ENCODE measurements around the gene PLPP1.

The PLPP1 gene

DNA sequence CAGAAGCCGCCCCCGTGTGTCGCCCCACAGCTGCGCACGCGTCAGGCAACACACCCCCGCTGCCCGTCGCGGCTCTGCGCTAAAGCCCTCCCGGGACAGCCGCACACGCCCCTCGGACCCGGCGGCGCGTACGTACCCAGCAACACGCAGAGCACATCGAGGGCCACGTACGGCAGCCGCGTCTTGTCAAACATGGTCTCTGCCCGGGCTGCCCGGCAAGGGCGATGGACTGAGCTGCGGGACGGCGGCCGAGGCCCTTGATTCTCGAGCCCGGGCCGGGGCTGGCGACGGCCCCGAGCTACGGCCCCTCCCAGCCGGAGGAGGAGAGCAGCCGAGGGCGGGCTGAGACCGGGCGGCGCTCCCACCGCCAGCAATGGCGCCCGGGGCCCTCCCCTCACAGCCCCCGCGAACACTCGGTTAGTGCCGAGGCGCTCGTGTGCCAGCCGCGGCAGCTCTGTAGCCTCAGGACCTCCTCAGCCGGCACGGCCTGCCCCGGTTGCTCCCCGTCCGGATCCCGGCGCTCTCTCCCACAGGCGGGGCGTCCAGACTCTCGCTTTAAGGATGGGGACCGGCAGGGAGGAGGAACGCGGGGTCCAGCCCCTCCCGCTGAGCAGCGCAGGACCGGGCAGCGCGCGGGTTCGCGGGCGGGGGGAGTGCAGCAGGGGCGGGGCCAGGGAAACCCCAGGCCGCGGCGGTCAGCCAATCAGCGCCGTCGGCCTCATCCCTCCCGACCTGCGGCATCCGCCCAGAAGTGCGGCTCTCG is at the start of gene PLPP1:
Gene PLPP1 (minus strand): TSS at position 529 of the 763 bp plus-strand sequence. CDS start 335 bp downstream, at position 194.
- peak within 1 kb of the TSS; percentile 83 for H3K4me3 ChIP-seq (ENCODE audit: low read depth, low read length)
- no peak for TF ChIP-seq CTCF (IDR thresholded peaks at IDR 0.05; ENCODE audit: low read depth, low read length, missing control alignments)
- DNase-seq (ENCODE audit: low read depth) = no peak

- H3K4me3 ChIP-seq (ENCODE audit: low read depth, low read length) = no peak overlapping the region
- DNase-seq (ENCODE audit: low read depth) = no peak
- no peak for TF ChIP-seq CTCF (IDR thresholded peaks at IDR 0.05; ENCODE audit: low read depth, low read length, missing control alignments)
These were observed 48.8 kb upstream of the PLPP1 start for GRCh38 chr5:55583578-55583977.

- H3K4me3 ChIP-seq (ENCODE audit: low read depth, low read length) = no peak overlapping the region
- peak; percentile 19 for DNase-seq (ENCODE audit: low read depth)
- TF ChIP-seq CTCF (IDR thresholded peaks at IDR 0.05; ENCODE audit: low read depth, low read length, missing control alignments) = no peak
These were observed 47.5 kb upstream of the PLPP1 start for GRCh38 chr5:55582256-55582655.

GRCh38 chr5:55580042-55580441 is 45.3 kb upstream of the PLPP1 start:
- TF ChIP-seq CTCF (IDR thresholded peaks at IDR 0.05; ENCODE audit: low read depth, low read length, missing control alignments) = no peak
- no peak for DNase-seq (ENCODE audit: low read depth)
- no peak overlapping the region for H3K4me3 ChIP-seq (ENCODE audit: low read depth, low read length)

DNA sequence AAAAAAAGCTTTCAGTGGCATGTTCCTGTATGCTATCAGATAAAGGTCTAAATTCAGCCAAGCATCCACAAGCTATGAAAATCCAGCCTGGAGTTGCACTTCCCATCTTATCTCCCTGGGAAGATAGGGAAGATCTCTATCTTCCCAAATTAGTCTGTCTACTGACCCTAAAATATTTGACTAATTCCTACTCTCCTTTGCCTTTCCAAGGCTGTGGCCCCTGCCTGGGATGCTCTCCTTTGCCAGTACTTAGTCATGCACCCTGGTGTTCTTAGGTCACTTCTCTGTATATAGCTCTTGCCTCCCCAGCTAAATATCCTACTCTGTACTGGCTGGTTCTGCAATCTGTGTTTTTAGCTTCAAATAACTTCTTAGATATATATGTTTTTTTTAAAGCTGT is 44.0 kb upstream of the PLPP1 start:
- TF ChIP-seq CTCF (IDR thresholded peaks at IDR 0.05; ENCODE audit: low read depth, low read length, missing control alignments) = no peak
- H3K4me3 ChIP-seq (ENCODE audit: low read depth, low read length) = no peak overlapping the region
- no peak for DNase-seq (ENCODE audit: low read depth)

DNA sequence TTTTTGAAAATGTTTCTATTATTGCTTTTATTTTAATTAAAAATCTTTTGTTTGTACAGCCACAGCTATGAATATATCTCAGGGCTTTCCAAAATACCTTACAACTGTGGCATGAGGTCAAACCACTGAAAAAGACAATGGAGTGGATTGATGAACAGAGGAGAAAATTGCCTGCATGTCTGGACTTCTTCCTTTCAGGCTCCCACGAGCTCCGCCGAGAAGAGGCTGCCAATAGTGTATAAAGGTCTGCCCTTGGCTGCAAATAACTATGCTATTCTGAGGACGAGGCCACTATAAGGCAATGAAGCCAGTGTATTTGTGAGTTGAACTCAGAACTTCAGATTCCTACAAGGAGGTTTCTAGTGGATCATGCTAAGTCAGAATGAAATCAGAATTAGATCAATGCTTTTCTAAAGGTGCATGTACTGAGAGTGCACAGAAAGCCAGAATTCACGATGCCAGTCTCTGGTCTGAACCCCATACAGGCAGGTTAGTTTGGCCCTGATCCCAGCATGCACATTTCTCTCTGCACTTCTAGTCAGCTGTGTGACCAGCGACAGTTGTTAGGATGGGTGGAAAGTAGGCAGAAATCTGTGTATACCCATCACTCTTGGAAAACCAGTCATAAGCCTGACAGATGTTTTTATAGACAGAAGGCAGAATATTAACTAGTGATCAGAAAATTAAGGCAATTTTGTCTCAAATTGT is 42.7 kb upstream of the PLPP1 start:
- DNase-seq (ENCODE audit: low read depth) = no peak
- H3K4me3 ChIP-seq (ENCODE audit: low read depth, low read length) = no peak overlapping the region
- no peak for TF ChIP-seq CTCF (IDR thresholded peaks at IDR 0.05; ENCODE audit: low read depth, low read length, missing control alignments)
